A549 (cell line): ENCODE data around the gene RTEL1. TPM values are rescaled to one million over a fixed set of nuclear protein-coding genes. Genes with fewer than 3 reads are reported as not detected.
A peak's percentile ranks its signal among the peaks of the same experiment; 100 is the strongest.

Experiments used
- ATAC-seq, 2 experiments: fragments of 200-7000 bp in 1 of 2; fragments of >200 bp in 1 of 2; cut with Nextera tagmentation in 1 of 2; cut with Tn5 transposase in 1 of 2; 3 replicates each; pipeline versions ENCODE4 v1.8.0 to v1.9.1; 2018 to 2020; ENCODE audit warnings: mild to moderate bottlenecking in 1 of 2, moderate library complexity in 1 of 2
- CTCF ChIA-PET: fragments of 300-600 bp; sonication (Branson Sonifier 250); formaldehyde crosslinking; extraction: SDS; loops from one replicate; lab custom pipeline; 2021; ENCODE audit warnings: antibody characterized with exemption, inconsistent platforms; lab: Yijun Ruan, JAX
- POLR2A ChIA-PET: fragments of 350-600 bp; formaldehyde crosslinking; extraction: SDS; loops from one replicate; lab custom pipeline; 2021; ENCODE audit warnings: antibody characterized with exemption, inconsistent platforms; lab: Yijun Ruan, JAX
- DNase-seq, 2 experiments: peaks; one replicate each; pipeline versions ENCODE4 v3.0.0 to v3.0.0-alpha.2; 2011 to 2016; ENCODE audit warnings: low read depth in 1 of 2, low spot score in 1 of 2
- FAIRE-seq: peaks from 2 replicates; lab custom pipeline; 2011; peaks lifted over from hg19 to GRCh38; lab: Jason Lieb, UNC
- H3K27ac ChIP-seq, 2 experiments: fragments of >200 bp; sonication (Bioruptor Twin); formaldehyde crosslinking; 3 replicates each; pipeline ENCODE4 v1.5.1; 2016 to 2017
- H3K4me1 ChIP-seq: fragments of >200 bp; sonication (Bioruptor Twin); formaldehyde crosslinking; 3 replicates; pipeline ENCODE4 v1.6.1; 2016
- H3K4me2 ChIP-seq: fragments of >200 bp; sonication (Bioruptor Twin); formaldehyde crosslinking; 3 replicates; pipeline ENCODE4 v1.6.1; 2016
- H3K4me3 ChIP-seq: fragments of >200 bp; sonication (Bioruptor Twin); formaldehyde crosslinking; 3 replicates; pipeline ENCODE4 v1.5.1; 2016
- H3K9me3 ChIP-seq: fragments of >200 bp; sonication (Bioruptor Twin); formaldehyde crosslinking; 3 replicates; pipeline ENCODE4 v1.6.1; 2016
- BHLHE40 ChIP-seq: IDR thresholded peaks from 2 replicates; pipeline ENCODE4 v1.6.1; 2012; ENCODE audit warnings: low read depth, low read length, inconsistent platforms
- CHD2 ChIP-seq: fragments of 150-350 bp; IDR thresholded peaks from 2 replicates; pipeline ENCODE4 v1.6.1; 2014; ENCODE audit warnings: low read length; ENCODE audit not compliant: partially characterized antibody
- CHD4 ChIP-seq: fragments of 200-600 bp; sonication (generic); IDR thresholded peaks from 2 replicates; pipeline ENCODE4 v1.6.1; 2016; ENCODE audit warnings: antibody characterized with exemption, mild to moderate bottlenecking, borderline replicate concordance
- FOSL2 ChIP-seq, 2 experiments: fragments of 450-650 bp in 1 of 2; fragments of >200 bp in 1 of 2; sonication (Bioruptor Twin) in 1 of 2; formaldehyde crosslinking; IDR thresholded peaks; 2 replicates each; pipeline versions ENCODE4 v1.5.0 to v1.6.1; 2016 to 2020; ENCODE audit warnings: mild to moderate bottlenecking in 1 of 2, moderate library complexity in 1 of 2
- FOXS1 ChIP-seq: fragments of 250-450 bp; sonication (Bioruptor Pico); IDR thresholded peaks from 2 replicates; pipeline ENCODE4 v1.5.0; 2020; ENCODE audit warnings: mild to moderate bottlenecking, moderate library complexity
- GATA3 ChIP-seq: IDR thresholded peaks from 2 replicates; pipeline ENCODE4 v1.6.1; 2012; ENCODE audit warnings: borderline replicate concordance
- HDAC2 ChIP-seq: fragments of 200-600 bp; sonication (generic); IDR thresholded peaks from 2 replicates; pipeline ENCODE4 v1.6.1; 2016
- HES2 ChIP-seq: fragments of >200 bp; sonication (Bioruptor Twin); formaldehyde crosslinking; IDR thresholded peaks from 2 replicates; pipeline ENCODE4 v1.6.1; 2016
- HOXA7 ChIP-seq: fragments of 250-450 bp; sonication (Bioruptor Pico); IDR thresholded peaks from 2 replicates; pipeline ENCODE4 v1.5.0; 2020; ENCODE audit warnings: mild to moderate bottlenecking, moderate library complexity
- HOXB5 ChIP-seq: fragments of 250-450 bp; sonication (Bioruptor Pico); IDR thresholded peaks from 2 replicates; pipeline ENCODE4 v1.5.0; 2020; ENCODE audit warnings: mild to moderate bottlenecking, moderate library complexity
- JUN ChIP-seq, 2 experiments: fragments of >200 bp; sonication (Bioruptor Twin); formaldehyde crosslinking; IDR thresholded peaks; 2 replicates in 1 of 2; 3 replicates in 1 of 2; pipeline ENCODE4 v1.6.1; 2016 to 2017
- JUNB ChIP-seq: fragments of >200 bp; sonication (Bioruptor Twin); formaldehyde crosslinking; IDR thresholded peaks from 2 replicates; pipeline ENCODE4 v1.6.1; 2016
- MAZ ChIP-seq: fragments of 150-350 bp; IDR thresholded peaks from 2 replicates; pipeline ENCODE4 v1.6.1; 2014; ENCODE audit warnings: antibody characterized with exemption, low read depth, low read length, borderline replicate concordance
- MYC ChIP-seq: IDR thresholded peaks from 2 replicates; pipeline ENCODE4 v1.6.1; 2012; ENCODE audit warnings: mild to moderate bottlenecking, inconsistent platforms, low read length, improper control_type of control experiment, borderline replicate concordance
- RAD21 ChIP-seq, 2 experiments: fragments of >200 bp in 1 of 2; sonication (Bioruptor Twin) in 1 of 2; formaldehyde crosslinking in 1 of 2; IDR thresholded peaks in 1 of 2; conservative IDR thresholded peaks in 1 of 2; 2 replicates in 1 of 2; 3 replicates in 1 of 2; pipeline ENCODE4 v1.6.1; 2012 to 2018; ENCODE audit warnings: inconsistent platforms in 1 of 2
- SREBF2 ChIP-seq: fragments of 450-650 bp; IDR thresholded peaks from 2 replicates; pipeline ENCODE4 v1.6.1; 2014; ENCODE audit warnings: mild to moderate bottlenecking, moderate library complexity
- USF2 ChIP-seq: fragments of 450-650 bp; IDR thresholded peaks from 2 replicates; pipeline ENCODE4 v1.6.1; 2014; ENCODE audit warnings: antibody characterized with exemption
- ZFP36 ChIP-seq: fragments of 450-650 bp; IDR thresholded peaks from 2 replicates; pipeline ENCODE4 v1.6.1; 2014; ENCODE audit warnings: borderline replicate concordance; ENCODE audit not compliant: partially characterized antibody
- WGBS: methylation state at CpG from one replicate; pipeline ENCODE4 v1.1.6; 2017; ENCODE audit errors: missing lambda C conversion rate; 5-methylcytosine and 5-hydroxymethylcytosine counted together
- polyA plus RNA-seq, 4 experiments: library from polyadenylated mRNA; depleted of rRNA in 3 of 4; stranded (reverse); fragments of >200 nt; fragmentation: RNase III in 1 of 4; extraction: RNeasy Plus Mini Kit Qiagen cat#74134 plus additional on column Dnase treatment in 1 of 4; gene quantifications; 2 replicates in 3 of 4; 3 replicates in 1 of 4; pipeline ENCODE4 v1.2.3, GENCODE V29; 2011 to 2017
- TF ChIP-seq, protein P1 (sequence below): IDR thresholded peaks from 2 replicates; pipeline ENCODE4 v1.6.1; 2012
- TF ChIP-seq, protein P2 (sequence below): IDR thresholded peaks from 2 replicates; pipeline ENCODE4 v1.6.1; 2012
- TF ChIP-seq, protein P3 (sequence below): IDR thresholded peaks from 2 replicates; pipeline ENCODE4 v1.6.1; 2012; ENCODE audit warnings: low read depth, borderline replicate concordance

Gene RTEL1
- polyA plus RNA-seq, 2 of the 4 experiments (the other 2 are of a cell fraction) = 11.3 to 12.6 TPM

GRCh38 chr20:63698739-63699465, 40.8 kb downstream of the RTEL1 start:
- 3% methylated on average over 5 of the region's 19 CpGs for WGBS
- peaks cover 33% of the 10 kb centered on the region for H3K4me1 ChIP-seq
- no peak for FAIRE-seq

DNA sequence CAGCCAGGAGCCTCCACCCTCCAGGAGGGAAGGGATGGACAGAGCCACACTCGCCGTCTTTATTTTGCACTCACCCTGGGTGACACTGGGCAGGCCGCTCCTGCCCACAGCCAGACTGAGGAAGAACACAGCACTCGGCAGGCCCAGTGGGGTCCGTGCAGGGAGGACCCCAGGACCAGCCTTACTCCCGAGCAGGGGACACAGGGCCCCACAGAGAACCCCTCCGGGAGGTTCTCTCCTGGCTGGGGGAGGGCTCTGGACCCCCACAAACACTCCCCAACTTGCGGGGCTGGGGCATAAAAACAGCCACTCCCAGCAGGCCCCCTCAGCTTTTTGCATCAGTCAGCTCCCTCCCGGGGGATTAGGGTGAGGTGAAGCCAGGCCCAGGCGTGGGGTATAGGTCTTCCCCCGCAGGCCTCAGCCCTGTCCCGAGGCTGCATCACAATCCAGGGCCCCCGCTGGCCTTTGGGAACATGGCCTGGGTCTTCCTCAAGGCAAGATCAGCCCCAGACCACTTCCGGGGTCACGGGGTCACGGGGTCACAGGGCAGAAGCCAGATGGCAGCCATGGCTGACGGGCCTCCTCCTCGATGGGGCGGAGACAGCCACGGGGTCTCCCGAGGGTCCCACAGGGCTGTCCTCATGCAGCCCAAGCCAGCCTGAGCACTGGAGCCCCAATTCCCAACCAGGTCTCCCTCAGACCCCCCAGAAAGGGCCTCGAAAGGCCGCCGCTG, 41.5 kb downstream of the RTEL1 start:
- TF ChIP-seq JUNB = peak; percentile 3; the same call in 1 of the 2 replicates
- TF ChIP-seq USF2 = no peak
- TF ChIP-seq BHLHE40 = no peak
- Histone ChIP-seq H3K9me3 (no peaks in the 10 kb centered on the region), H3K4me1 (peaks cover 33% of the 10 kb centered on the region), H3K4me2 (peak overlapping the region; percentile 82), H3K27ac (peak overlapping the region; percentile 88 to 94), H3K4me3 (0 out of 3 replicates have a peak overlapping the region, but pooled peaks have one; percentile 6)
- ChIA-PET CTCF (interaction anchor here (1.0 to 1.1 kb wide), 3 partner anchors 12 to 96 kb away, joined by 3 read pairs; partner anchors contain the start of gene LIME1), POLR2A (interaction anchor here (0.7 to 3.0 kb wide), 6 partner anchors 8 to 166 kb away, joined by 3 to 38 read pairs (median 4); partner anchors contain the start of genes ARFRP1, TPD52L2 and ZGPAT)
- no peak for FAIRE-seq
- ATAC-seq = peak; percentile 30 to 43
- 59% methylated on average over 15 of the region's 24 CpGs for WGBS
- no peak for DNase-seq

More at GRCh38 chr20:63698739-63699465, 40.8 kb downstream of the RTEL1 start:
- Histone ChIP-seq H3K4me3 (0 out of 3 replicates have a peak overlapping the region, but pooled peaks have one; percentile 6), H3K4me2 (peak overlapping the region; percentile 82), H3K9me3 (no peaks in the 10 kb centered on the region), H3K27ac (peak overlapping the region; percentile 88 to 94)
- POLR2A ChIA-PET = interaction anchor here (0.7 to 3.0 kb wide), 6 partner anchors 9 to 166 kb away, joined by 3 to 38 read pairs (median 4); partner anchors contain the start of genes ARFRP1, TPD52L2 and ZGPAT
- peak; percentile 83 for DNase-seq
- peak; percentile 74 for ATAC-seq
- TF ChIP-seq GATA3 (peak; percentile 36; the same call in 1 of the 2 replicates), CHD4 (no peak), JUN (IDR thresholded peaks at IDR 0.05) (peak in 1 of 2 experiments; percentile 70; a peak in 2 of 5 replicates), HOXB5 (no peak), HDAC2 (no peak), CHD2 (peak; percentile 38), JUNB (peak; percentile 49; the same call in 1 of the 2 replicates), ZFP36 (no peak), MYC (peak; percentile 46; the same call in 1 of the 2 replicates), SREBF2 (no peak), FOXS1 (CRISPR knock-in tag) (no peak), HOXA7 (CRISPR knock-in tag) (peak; percentile 42; the same call in 1 of the 2 replicates), HES2 (no peak), MAZ (no peak), FOSL2 (IDR thresholded peaks at IDR 0.05) (peak; percentile 70), FOSL2 (CRISPR knock-in tag; IDR thresholded peaks at IDR 0.05) (peak; percentile 97), RAD21 (conservative IDR thresholded peaks at IDR 0.05 in 1 of 2, IDR thresholded peaks at IDR 0.05 in 1 of 2) (no peak)
- TF ChIP-seq, protein P1, sequence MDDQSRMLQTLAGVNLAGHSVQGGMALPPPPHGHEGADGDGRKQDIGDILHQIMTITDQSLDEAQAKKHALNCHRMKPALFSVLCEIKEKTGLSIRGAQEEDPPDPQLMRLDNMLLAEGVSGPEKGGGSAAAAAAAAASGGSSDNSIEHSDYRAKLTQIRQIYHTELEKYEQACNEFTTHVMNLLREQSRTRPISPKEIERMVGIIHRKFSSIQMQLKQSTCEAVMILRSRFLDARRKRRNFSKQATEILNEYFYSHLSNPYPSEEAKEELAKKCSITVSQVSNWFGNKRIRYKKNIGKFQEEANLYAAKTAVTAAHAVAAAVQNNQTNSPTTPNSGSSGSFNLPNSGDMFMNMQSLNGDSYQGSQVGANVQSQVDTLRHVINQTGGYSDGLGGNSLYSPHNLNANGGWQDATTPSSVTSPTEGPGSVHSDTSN = 0 out of 2 replicates have a peak, but pooled peaks have one; percentile 38
- TF ChIP-seq, protein P2, sequence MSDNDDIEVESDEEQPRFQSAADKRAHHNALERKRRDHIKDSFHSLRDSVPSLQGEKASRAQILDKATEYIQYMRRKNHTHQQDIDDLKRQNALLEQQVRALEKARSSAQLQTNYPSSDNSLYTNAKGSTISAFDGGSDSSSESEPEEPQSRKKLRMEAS = peak; percentile 55
- TF ChIP-seq, protein P3, sequence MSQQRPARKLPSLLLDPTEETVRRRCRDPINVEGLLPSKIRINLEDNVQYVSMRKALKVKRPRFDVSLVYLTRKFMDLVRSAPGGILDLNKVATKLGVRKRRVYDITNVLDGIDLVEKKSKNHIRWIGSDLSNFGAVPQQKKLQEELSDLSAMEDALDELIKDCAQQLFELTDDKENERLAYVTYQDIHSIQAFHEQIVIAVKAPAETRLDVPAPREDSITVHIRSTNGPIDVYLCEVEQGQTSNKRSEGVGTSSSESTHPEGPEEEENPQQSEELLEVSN = peak; percentile 31; the same call in 1 of the 2 replicates
- CTCF ChIA-PET = interaction anchor here (0.8 to 2.4 kb wide), 8 partner anchors 9 to 275 kb away, joined by 3 to 6 read pairs (median 3); partner anchors contain the start of genes ARFRP1, LIME1, PTK6 and SLC2A4RG
